GM12878 (cell line): ENCODE data around the gene RARA.

ENCODE experiments used
- ETV6 ChIP-seq, 2 experiments: fragments of 450-650 bp in 1 of 2; IDR thresholded peaks in 1 of 2; conservative IDR thresholded peaks in 1 of 2; 2 replicates each; pipeline ENCODE4 v1.6.1; 2014; ENCODE audit warnings: antibody characterized with exemption in 1 of 2, borderline replicate concordance in 1 of 2, low read depth in 1 of 2, mild to moderate bottlenecking in 1 of 2, moderate library complexity in 1 of 2
- TF ChIP-seq, protein P1 (sequence below), 3 experiments: IDR thresholded peaks in 2 of 3; conservative IDR thresholded peaks in 1 of 3; 2 replicates each; pipeline ENCODE4 v1.5.1; 2011; ENCODE audit warnings: low read depth in 3 of 3, low read length in 3 of 3, mild to moderate bottlenecking in 3 of 3, control low read depth in 2 of 3, moderate library complexity in 2 of 3, inconsistent platforms in 1 of 3, mixed read lengths in 1 of 3; ENCODE audit not compliant: control insufficient read depth in 2 of 3, insufficient read depth in 1 of 3; ENCODE audit errors: extremely low read depth in 1 of 3

DNA sequence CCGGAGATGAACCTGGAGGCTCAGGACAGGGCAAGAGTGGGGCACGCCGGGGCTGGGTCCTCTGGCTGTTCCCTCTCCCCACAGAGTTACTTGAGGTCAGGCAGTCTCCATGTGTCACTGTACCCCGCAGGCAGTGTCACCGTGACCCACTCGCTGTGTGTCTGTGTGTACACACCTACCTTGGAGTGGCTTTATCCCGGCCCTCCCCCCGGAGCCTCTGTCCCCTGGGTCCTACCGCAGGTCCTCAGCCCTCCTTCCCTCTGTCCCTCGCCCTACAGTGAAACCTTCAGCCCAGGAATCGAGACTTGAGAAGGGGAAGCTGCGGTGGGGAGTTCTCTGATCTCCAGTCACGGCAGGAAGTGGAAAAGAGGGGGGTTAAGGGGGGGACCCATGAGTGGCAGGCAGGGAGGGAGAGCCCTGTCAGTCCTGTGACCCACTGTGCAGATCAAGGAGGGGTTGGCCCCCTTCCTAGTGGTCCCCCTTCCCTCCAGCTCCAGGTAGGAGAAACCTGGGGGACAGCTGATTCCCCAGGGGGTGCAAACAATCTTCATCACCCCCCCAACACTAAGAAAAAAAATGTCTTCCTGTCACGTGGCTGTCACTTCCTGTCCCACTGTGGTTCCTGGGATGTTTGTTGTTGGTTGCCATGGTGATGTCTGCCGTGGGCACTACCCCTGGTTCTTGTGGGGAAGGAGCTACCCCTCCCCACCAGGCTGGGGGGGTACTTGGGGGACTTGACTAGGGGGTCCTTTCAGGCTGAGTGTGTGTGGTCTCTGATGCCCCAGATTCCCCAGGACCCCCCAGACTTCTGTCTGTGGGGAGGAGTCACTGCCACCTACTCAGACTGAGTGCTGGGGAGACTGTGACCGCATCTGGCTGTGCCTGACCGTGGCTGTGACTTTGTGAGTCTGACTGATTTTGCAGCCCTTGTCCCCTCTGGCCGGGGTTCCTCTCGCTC is 13.7 kb downstream of the RARA start:
- TF ChIP-seq, protein P1, sequence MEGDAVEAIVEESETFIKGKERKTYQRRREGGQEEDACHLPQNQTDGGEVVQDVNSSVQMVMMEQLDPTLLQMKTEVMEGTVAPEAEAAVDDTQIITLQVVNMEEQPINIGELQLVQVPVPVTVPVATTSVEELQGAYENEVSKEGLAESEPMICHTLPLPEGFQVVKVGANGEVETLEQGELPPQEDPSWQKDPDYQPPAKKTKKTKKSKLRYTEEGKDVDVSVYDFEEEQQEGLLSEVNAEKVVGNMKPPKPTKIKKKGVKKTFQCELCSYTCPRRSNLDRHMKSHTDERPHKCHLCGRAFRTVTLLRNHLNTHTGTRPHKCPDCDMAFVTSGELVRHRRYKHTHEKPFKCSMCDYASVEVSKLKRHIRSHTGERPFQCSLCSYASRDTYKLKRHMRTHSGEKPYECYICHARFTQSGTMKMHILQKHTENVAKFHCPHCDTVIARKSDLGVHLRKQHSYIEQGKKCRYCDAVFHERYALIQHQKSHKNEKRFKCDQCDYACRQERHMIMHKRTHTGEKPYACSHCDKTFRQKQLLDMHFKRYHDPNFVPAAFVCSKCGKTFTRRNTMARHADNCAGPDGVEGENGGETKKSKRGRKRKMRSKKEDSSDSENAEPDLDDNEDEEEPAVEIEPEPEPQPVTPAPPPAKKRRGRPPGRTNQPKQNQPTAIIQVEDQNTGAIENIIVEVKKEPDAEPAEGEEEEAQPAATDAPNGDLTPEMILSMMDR (IDR thresholded peaks at IDR 0.05 in 2 of 3, conservative IDR thresholded peaks at IDR 0.05 in 1 of 3; ENCODE audit: control insufficient read depth in 2 of 3, extremely low read depth in 1 of 3, insufficient read depth in 1 of 3, low read depth in 3 of 3, low read length in 3 of 3), result no peak
- TF ChIP-seq ETV6 (conservative IDR thresholded peaks at IDR 0.05 in 1 of 2, IDR thresholded peaks at IDR 0.05 in 1 of 2; ENCODE audit: borderline replicate concordance in 1 of 2, low read depth in 1 of 2), result peak; percentile 100
